Esophagus squamous epithelium (tissue), 4 donors: ENCODE results near the gene AFAP1L2.
A peak's percentile ranks its signal among the peaks of the same experiment; 100 is the strongest.

Experiments
- CTCF ChIP-seq, 6 experiments: fragments of 450-650 bp in 4 of 6; fragments of 200-600 bp in 2 of 6; sonication (generic) in 2 of 6; IDR thresholded peaks; one replicate each; pipeline ENCODE4 v1.5.1; 2016 to 2019; ENCODE audit warnings: antibody characterized with exemption in 6 of 6, mild to moderate bottlenecking in 4 of 6, moderate library complexity in 4 of 6
- POLR2A ChIP-seq, 4 donors: fragments of 450-650 bp; IDR thresholded peaks; one replicate each; pipeline ENCODE4 v1.6.1; 2017; ENCODE audit warnings: antibody characterized with exemption in 4 of 4, mild to moderate bottlenecking in 4 of 4, moderate library complexity in 3 of 4

DNA sequence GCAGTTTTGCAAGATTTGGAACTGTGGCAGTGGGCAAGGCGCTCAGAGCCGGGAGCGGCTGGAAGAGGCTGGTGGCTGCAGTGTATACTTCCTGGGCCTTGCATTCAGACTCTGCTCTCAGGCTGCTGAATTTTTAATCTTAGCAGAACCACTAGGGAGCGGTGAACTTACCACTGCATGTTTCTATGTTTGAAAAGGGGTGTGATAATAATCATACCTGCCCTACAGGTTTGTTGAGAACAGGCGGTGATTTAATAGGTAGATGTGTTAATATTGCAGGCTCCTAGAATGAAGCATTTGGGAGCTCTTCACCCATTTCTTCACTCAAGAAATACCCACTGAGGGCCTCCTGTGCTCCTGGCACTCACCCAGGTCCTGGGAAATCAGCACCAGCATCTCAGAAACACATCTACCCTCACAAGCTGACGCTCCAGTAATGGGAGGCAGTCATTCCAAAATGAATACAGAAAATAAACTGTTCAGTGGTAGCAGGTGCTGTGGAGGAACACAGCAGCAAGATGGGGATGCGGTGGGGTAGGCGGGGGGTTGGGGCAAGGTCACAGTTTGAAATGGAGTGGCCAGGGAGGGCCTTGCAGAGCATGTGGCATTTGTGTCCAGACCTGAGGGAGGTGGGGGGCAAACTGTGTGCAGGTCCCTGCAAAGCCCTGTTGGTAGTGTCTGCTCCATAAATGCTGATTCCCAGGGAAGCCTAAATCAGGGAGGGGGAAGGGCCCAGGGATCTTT, 124.2 kb downstream of the AFAP1L2 start:
- TF ChIP-seq CTCF (IDR thresholded peaks at IDR 0.05) (peak in 4 of 6 experiments; percentile 17 to 45 (median 30)), POLR2A (IDR thresholded peaks at IDR 0.05) (no peak)
